ENCODE data around the gene SPI1.
"Not testable (repeated sequence)": the region's sequence is repeated elsewhere in the genome, so short reads cannot be mapped to it uniquely, and the experiment has no call there.

The SPI1 gene

DNA sequence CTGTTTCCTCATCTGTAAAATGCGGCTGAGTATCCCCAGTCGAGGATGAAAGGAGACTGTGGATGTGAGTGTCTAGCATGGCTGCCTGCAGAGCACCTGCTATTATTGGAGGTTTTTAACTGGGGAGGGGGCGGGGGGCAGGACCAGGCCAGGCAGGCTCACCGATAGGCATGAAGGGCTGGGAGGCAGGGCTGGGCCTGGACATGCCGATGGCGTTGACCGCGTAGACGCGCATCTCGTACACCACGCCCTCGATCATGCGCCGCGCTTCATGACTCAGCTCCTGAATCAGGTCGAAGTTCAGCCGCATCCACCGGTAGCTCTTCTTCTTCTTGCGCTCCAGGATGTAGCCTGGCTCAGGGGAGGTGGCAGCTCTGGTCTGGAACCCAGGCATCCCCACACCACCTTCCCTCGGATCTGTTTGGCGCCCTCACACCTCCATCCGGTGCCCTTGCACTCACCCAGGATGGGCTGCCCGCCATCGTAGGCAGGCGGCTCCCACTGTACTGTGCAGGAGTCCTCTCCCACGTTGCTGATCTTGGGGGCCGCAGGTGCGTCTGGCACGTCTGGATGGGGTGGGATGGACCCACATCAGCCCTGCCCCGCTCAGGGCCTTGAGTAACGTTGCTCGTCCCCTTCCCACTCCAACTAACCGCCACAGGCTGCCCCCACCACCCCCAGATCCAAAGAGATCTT lies 41.0 kb downstream of the SPI1 start:
- no peak for DNase-seq

DNA sequence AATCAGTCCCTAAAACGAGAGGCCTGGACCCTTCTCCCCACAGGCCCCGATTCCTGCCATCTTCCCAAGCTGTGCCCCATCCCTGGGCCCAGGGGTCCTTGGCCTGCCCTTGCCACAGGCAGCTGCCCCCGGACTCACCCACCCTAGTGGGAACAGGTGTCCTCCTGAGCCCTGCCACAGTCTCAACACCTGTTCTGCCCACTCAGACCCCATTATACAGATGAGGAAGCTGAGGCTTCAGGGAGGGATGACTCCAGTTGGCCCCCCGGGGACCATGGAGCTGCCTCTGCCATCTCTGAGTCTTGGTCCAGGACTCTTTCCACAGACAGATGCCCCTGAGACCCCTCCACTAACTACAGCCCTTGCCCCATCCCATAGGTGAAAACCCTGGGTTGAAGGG lies 41.8 kb downstream of the SPI1 start:
- DNase-seq, result peak; percentile 11

DNA sequence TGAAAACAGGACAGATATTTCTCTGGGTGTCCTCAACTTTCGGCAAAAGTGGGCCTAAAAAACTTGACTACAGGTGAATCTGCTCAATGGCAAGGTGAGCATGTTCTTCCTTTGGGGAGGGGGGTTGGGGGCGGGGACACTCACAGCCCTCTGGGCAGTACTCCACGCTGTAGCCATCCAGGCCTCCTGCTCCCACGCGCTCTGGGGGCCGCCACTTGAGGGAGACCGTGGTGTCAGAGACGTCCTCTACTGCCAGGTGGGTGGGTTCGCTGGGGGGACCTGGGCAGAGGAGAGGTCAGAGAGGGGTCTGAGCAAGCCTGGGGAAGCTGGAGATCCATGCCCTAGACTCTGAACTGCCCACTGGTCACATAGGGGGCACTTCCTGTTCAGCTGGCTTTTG lies 42.6 kb downstream of the SPI1 start:
- no peak for DNase-seq

DNA sequence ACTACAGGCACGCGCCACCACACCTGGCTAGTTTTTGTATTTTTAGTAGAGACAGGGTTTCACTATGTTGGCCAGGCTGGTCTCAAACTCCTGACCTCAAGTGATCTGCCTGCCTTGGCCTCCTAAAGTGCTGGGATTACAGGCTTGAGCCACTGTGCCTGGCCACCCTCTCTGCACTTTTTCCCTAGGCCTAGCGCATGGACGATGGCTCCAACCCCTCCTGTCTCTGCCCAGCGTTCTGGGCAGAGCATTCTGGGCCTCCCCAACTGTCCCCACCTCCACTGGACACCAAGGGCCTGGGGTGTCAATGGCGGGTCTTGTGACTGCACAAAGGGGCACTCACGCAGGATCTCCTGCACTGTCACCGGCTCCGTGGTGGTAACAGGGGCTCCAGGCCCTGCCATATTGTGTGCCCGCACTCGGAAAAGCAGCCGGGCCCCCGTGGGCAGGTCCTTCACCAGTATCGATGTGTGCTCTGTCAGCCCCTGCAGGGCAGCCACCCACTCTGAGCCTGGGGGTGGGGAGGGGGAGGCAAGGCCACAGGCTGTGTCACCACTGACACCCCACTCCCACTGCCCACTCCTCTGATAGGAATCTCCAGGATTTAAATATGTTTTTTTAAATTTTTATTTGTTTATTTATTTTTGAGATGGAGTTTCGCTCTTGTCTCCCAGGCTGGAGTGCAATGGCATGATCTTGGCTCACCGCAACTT lies 43.5 kb downstream of the SPI1 start:
- not testable (repeated sequence) for DNase-seq

DNA sequence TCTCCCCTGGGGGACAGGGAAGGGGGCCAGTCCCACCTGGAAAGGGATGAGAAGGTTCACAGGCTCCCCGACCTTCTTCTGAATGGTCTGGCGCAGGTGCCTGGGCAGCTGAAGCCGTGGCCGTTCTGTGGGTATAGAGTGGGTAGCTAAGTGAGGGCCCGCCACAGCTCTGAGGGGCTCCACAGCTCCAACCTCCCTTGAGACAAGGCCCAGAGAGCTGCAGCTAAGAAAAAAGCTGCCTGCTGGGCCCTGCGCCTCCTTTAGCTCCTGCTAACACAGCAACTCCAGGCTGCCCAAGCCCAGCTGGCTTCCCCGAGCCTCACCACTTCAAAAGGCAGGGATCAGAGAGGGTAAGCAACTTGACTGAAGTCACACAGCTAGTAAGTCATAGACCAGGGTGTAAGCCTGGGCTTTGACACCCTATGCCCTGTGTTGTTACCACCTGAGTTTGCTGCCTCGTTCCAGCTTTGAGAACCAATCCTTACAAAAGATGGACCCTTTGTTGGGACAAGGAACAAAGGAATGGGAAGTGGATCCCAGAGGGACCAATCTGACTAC lies 44.4 kb downstream of the SPI1 start:
- DNase-seq, result no peak

DNA sequence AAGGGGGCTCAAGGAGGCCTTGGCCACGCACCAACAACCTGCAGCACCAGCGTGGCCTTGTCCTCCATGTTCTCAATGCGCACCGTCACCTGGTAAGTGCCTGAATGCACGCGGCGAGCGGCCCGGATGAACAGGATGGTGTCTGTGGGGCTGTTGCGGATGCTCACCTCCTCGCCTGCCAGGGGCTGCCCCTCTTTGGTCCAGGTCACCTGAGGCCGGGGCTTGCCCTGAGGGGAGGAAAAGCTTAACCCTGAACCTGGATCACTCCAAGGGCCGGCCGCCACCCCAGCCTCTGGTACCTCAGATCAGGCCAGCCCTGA lies 44.9 kb downstream of the SPI1 start:
- peak; percentile 9 for DNase-seq

DNA sequence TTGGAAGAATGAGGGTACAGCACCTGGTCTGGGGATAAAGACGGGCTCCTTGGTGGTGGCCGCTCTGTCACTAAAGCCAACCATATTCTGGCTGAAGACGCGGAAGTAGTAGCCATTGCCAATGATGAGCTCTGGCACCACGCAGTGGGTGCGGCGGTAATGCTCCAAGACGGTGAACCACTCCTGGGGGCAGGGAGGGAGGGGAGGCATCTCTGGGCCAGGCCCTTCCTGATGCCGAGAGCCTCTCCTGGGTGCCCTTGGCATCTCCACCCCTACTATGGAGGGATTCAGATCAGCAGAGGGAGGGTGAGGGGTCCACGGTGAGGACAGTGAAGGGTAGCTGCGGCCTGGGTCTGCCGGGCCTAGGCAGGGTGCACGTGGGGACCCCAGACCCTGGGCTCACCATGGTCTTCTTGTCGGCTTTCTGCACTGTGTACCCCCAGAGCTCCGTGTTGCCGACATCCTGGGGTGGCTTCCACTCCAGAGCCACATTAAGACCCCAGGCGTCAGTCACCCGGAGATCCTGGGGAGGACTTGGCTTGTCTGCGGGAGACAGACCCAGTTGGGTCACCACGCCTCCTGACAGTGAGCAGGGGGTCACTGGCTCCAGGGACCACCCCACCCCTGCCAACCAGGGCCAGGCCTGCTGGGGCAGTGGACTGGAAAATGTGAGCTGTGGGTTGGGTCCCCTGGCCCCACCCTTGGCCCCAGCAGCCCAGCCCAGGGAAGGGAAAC lies 45.4 kb downstream of the SPI1 start:
- no peak for DNase-seq

DNA sequence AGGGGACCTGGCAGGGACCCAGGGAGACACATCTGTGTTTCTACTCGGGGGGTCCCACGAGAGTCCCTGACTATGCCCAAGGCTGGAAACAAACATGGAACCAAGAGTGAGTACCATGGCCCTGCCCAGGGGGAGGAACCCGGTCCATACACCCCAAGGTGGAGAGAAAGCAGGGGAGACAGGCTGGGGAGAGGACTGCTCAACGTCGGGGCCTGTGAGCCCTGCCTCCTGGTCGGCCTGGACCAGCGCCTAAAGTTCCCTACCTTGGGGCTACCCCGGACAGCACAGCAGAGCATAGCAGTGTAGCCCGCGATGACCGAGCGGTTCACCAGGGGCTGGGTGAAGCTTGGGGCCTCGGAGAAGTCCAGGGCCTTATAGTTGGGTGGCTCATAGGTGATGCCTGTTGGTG lies 46.0 kb downstream of the SPI1 start:
- no peak for DNase-seq

DNA sequence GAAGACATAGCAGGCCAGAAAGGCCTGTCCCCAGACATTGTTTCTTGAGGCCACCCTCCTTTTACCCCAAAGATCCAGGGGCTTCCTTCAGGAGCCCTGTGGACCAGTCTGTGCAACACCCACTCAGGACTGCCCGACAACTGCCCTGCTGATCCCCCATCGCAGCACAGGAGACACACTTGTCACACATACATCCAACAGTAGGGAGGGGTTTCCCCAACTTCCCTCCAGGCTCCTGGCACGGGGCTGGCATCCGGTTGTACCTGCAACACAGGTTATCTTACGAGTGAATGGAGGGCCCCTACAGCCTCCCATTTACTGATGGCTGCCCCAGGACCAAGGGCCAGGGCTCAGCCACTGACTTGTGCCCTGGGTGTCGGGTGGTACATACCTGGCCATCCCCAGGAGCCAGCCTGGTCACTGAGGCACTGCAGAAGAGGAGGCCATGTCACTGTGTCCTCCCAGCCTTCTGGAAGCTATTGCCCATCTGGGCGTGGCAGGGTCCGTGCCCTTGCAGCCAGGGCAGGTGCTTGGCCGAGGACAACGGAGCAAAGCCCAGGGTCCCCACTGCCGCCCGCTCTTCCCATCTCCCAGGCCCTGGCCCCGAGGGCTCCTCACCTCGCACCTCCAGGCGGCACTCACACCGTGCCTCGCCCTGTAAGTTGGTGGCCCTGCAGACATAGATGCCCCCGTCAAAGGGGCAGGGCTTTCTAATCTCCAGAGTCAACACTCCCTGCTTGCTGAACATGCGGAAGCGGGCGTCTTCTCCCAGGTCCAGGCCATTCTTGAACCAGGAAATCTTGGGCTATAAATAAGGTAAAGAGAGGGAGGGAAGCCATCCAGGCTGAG lies 46.7 kb downstream of the SPI1 start:
- no peak for DNase-seq

DNA sequence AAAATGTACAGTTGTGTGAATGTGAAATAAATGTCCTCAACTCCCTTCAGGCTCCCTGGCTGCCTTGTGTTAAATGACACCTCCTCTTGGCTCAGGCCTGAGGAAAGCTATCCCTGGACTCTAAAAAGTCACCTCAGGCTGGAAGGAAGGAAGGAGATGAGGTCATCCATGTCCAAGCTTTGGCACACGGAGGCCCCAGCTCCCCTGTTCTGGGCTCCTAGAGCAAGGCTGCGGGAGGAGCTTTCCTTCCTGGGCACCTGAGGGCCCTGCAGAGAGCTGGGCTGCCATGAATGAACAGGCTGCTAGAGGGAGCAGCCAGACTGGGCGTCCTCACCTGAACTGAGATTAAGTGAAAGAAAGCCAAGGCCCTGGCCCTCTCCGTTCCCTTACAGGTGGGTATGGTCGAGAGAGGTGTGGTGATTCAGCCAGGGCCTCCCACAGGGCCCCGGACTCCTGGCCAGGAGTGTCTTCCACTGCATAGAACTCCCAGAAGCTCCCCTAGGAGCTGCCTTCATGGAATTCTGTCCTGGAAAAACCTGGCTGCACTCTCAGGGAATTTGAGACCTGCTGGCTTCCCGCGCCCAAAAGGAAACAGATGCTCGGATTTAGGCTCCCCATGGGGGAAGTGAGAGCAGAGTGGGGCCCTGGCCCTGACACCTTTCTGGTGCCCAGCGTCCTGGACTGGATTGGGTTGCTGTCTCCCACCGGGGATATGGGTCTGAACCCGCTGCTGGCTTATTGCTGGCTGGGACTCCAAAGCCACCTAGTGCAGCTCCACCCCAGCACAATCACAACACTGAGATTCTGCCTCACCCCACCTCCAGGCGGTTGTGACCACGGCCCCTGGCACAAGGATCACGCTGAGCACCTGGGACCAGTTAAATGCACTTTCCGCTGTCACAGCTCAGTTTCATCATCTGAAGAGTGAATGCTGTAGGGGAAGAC lies 48.1 kb downstream of the SPI1 start:
- no peak for DNase-seq

DNA sequence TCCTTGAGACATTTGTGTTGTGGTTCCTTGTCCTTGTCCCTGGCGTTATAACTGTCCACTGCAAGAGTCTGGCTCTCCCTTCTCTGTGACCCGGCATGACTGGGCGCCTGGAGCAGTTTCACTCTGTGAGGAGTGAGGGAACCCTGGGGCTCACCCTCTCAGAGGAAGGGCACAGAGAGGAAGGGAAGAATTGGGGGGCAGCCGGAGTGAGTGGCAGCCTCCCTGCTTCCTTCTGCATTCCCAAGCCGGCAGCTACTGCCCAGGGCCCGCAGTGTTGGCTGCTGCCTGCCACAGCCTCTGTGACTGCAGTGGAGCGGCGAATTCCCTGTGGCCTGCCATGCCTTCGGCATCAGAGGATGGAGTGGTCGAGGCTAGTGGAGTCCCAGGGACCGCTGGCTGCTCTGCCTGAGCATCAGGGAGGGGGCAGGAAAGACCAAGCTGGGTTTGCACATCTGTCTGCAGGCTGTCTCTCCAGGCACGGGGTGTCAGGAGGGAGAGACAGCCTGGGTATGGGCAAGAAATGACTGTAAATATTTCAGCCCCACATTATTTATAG lies 48.8 kb downstream of the SPI1 start:
- no peak for DNase-seq

DNA sequence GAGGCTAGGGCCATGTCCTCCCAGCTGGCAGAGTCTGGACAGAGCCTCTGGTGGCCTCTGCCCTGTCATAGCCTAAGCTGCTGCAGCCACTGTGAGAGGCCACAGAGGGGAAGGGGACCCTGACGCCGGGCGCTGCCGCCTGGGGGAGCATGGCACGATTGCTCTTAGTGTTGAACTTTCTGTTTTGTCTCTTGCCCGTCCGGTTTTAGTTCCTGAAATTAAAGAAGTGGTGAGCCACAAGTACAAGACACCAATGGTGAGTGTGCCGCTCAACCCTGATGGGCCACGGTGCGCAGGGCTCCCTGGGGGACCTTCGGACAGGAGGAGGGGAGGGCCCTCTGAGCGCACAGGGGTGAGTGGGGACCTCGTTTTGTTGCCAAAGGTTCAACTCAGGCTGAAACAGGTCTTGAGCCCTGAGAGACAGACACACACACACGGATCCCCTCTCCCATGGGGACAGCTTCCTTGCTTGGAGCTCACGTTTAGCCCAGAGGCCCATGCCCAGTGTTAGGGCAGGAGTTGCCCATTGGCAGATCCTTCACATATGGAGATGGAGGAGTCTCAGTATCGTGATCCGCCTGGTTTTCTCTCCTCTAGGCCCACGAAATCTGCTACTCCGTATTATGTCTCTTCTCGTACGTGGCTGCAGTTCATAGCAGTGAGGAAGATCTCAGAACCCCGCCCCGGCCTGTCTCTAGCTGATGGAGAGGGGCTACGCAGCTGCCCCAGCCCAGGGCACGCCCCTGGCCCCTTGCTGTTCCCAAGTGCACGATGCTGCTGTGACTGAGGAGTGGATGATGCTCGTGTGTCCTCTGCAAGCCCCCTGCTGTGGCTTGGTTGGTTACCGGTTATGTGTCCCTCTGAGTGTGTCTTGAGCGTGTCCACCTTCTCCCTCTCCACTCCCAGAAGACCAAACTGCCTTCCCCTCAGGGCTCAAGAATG lies 49.6 kb downstream of the SPI1 start:
- DNase-seq, result no peak

DNA sequence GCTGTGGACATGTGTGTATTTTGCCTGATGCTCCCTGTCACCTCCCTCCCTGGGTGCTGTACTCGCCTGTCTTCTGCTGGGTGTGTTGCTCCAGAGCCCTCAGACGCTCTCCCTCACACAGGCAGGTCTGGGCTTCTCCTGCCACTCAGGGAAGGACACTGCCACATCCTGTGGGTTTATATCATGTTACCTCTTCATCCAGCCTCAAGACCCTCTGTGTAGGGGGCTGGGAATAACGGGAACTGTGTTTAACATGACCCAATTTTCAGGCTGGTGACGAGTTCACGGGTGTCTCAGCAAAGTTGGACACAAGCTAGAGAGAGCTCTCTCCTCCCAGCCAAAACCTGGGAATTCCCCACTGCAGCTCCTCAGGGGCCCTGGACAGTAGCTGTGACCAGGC lies 50.4 kb downstream of the SPI1 start:
- no peak for DNase-seq

DNA sequence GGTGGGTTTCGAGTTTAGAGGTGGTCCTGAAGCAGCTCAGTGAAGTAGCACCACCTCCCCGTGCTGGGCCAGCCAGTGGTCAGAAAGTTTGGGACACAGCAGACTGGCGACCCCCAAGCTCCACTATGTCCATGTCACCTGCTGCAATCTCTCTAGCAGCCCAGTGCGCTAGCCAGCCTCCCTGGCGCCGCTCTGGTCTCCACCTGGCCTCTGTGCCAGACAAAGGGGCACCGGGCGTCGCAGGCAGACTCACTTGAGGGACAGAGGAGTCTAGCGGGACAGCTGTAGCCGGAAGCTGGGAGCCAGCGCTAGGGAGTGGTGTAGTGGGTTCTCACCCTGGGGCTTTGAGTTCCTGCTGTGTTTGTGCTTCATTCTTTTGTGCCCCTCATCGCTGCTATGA lies 51.3 kb downstream of the SPI1 start:
- DNase-seq, result no peak

DNA sequence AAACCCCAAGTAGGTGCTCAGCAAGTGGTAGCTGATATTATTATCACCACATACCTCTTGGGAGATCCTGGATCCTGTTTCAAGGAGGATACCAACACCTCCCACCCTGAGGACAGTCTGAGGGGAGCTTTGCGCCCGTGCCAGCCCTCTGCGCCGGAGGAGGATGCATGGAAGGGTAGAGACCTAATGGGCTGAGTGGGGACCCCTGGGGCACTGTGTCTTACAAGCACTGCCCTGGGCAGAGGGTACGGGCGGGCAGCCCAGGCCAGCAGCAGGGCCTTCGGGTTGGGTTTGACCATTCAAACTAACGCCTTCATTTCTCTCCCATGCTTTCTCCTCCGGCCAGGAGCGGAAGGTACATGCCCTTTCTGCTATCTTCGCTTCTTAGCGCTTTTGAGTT lies 52.1 kb downstream of the SPI1 start:
- DNase-seq, result no peak

DNA sequence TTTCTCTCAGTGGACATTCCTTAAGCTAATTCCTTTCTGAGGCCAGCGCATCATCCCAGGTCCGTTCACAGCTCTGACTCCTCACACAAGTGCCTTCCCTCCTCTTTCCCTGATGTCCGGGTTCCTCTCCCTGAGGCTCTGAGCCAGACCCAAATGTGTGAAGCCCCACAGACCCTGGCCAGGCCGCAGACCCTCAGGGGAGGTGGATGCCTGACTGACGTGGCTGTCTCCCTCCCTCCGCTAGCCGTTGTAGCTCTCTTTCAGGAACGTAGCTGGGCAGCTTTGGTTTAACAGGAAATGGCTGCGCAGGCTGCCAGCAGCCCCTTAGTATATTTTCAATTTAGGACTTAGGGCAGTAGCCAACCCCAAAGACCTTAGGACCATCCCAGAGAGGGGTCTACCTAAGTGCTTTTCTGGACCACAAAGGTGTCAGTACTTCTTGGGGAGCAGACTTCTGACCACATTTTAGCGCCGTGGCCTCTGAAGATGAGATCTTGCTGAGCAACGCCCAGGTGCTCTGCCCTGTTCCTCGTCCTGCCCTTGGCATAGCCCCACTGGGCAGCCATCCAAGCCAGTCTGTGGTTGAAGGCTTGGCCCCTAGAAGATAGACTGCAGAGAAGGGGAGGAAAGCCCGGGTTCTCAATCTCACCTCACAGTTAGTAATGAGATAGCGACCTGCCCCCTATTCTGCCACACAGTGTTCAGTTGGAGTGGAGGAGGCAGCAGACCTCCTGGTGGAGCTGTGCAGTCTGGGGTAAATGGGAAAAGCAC lies 52.9 kb downstream of the SPI1 start:
- DNase-seq, result no peak

DNA sequence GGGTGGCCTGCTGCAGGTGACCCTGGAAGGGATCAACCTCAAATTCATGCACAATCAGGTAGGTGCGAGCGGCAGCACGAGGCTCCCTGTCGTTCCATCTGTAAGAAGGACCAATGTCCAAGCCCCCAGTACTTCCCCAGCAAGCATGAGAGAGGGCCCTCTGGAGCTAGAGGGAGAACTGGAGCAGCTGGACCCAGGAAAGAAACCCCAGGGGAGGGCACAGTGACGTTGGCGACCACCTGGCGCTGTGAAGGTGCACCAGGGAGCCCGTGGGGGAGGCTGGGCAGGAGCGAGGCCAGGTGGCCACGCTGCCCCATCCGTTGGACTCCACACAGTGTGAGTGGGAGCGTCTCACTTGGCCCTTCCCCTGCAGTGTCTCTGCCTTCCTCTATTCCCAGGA lies 53.8 kb downstream of the SPI1 start:
- no peak for DNase-seq

DNA sequence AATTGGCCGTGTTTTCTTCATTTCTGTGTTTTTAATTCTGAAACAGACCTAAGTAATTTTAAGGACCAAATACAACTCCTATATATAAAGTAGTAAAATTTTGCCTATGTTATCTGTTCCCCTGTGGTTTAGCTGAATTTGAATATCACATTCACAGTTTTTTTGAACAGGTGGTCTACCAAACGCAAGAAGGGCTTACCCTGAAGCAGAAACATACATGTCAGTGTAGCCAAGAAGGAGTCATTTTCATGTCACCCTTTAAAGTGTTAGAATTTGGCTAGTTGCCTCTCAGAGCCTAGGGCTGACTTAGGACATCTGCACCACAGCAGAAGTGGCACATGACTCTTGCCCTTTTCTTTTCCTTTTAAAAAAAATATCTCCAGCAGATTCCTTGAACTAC lies 60.2 kb downstream of the SPI1 start:
- no peak for DNase-seq

DNA sequence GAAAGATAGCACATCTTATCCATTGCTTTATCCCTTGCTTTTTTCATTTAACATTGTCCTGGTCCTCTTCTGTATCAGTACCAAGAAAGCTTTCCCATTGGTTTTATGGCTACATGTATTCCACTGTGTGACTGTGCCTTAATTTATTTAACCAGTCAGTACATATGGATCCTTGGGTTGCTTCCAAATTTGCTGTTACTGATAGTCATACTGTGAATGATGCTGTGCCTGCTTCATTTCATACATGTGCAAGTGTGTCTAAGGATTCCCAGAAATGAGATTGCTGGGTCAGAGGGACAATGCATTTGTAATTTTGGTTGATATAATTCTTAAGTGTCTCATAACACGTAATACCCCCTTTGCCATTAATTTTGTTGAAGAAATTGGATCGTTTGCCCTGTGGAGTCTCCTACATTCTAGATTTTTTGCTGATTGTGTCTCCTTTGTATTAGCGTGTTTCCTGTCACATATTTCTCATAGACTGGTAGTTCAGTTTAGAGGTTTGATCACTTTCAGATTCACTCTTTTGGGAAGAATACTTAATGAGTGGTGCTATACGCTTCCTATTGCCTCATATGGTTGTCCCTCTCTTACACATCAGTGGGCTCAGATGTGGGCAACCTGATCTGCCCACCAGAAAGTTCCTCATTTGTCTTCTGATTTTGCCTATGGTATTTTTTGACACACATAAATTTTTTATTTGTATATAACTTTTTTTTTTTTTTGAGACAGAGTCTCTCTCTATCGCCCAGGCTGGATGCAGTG lies 61.1 kb downstream of the SPI1 start:
- DNase-seq, result no peak

Measured in right hindlimb (tissue), 1 donor.